HepG2 (cell line): ENCODE data around the gene TNFRSF11A. TPM values are rescaled to one million over a fixed set of nuclear protein-coding genes. Genes with fewer than 3 reads are reported as not detected.

Experiments used
- ATAC-seq: fragments of 200-7000 bp; cut with Tn5 transposase; 3 replicates; pipeline ENCODE4 v1.9.1; 2020; ENCODE audit warnings: mild to moderate bottlenecking, moderate library complexity
- BruUV-seq: library from RNA; stranded (reverse); fragments of 400-500 nt; replicated peaks from 2 replicates; lab custom pipeline; 2021; lab: Mats Ljungman, UMichigan
- CTCF ChIA-PET: fragments of 300-600 bp; formaldehyde crosslinking; extraction: SDS; loops from one replicate; lab custom pipeline; 2021; ENCODE audit warnings: low total read pairs, inconsistent platforms, low intra/inter-chr PET ratio; lab: Yijun Ruan, JAX
- POLR2A ChIA-PET: fragments of 350-600 bp; sonication (Branson Sonifier 250); formaldehyde crosslinking; loops from one replicate; lab custom pipeline; 2020; ENCODE audit warnings: antibody characterized with exemption, inconsistent platforms; lab: Yijun Ruan, JAX
- DNase-seq: peaks from one replicate; pipeline ENCODE4 v3.0.0-alpha.2; 2015; ENCODE audit warnings: low spot score
- FAIRE-seq: peaks from 3 replicates; lab custom pipeline; 2011; peaks lifted over from hg19 to GRCh38; lab: Jason Lieb, UNC
- H2AFZ ChIP-seq: one replicate; pipeline ENCODE4 v1.6.1; 2011; ENCODE audit warnings: low read length, inconsistent platforms
- H3K27ac ChIP-seq: fragments of 300-600 bp; 3 replicates; pipeline ENCODE4 v1.8.0; 2011; ENCODE audit warnings: mixed run types, mild to moderate bottlenecking, mixed read lengths, low read length, inconsistent platforms; ENCODE audit not compliant: insufficient read depth; ENCODE audit errors: extremely low read length
- H3K27me3 ChIP-seq, 2 experiments: fragments of 200-600 bp in 1 of 2; 2 replicates in 1 of 2; 3 replicates in 1 of 2; pipeline versions ENCODE4 v1.6.0 to v1.8.0; 2011; ENCODE audit warnings: low read length in 2 of 2, mild to moderate bottlenecking in 2 of 2, moderate library complexity in 2 of 2, inconsistent platforms in 1 of 2; ENCODE audit not compliant: insufficient read depth in 2 of 2, control insufficient read depth in 1 of 2
- H3K36me3 ChIP-seq, 2 experiments: fragments of 200-600 bp in 1 of 2; replicated peaks in 1 of 2; 2 replicates in 1 of 2; 3 replicates in 1 of 2; pipeline versions ENCODE4 v1.5.1 to v1.8.0; 2011; ENCODE audit warnings: low read length in 2 of 2, inconsistent platforms in 1 of 2; ENCODE audit not compliant: insufficient read depth in 2 of 2, control insufficient read depth in 1 of 2
- H3K4me1 ChIP-seq: 2 replicates; pipeline ENCODE4 v1.5.1; 2012; ENCODE audit warnings: low read length, inconsistent platforms; ENCODE audit not compliant: insufficient read depth
- H3K4me2 ChIP-seq: 2 replicates; pipeline ENCODE4 v1.6.0; 2011; ENCODE audit warnings: low read depth, low read length, inconsistent platforms
- H3K4me3 ChIP-seq, 3 experiments: fragments of 200-600 bp in 1 of 3; sonication (generic), shearing (Covaris generic) in 1 of 3; replicated peaks in 1 of 3; 2 replicates each; pipeline ENCODE4 v1.5.1; 2011 to 2016; ENCODE audit warnings: low read length in 3 of 3, inconsistent platforms in 2 of 3, low read depth in 2 of 3, mild to moderate bottlenecking in 2 of 3, control low read depth in 1 of 3, mixed read lengths in 1 of 3; ENCODE audit not compliant: insufficient read depth in 1 of 3
- H3K79me2 ChIP-seq: one replicate; pipeline ENCODE4 v1.6.1; 2011; ENCODE audit warnings: low read length, inconsistent platforms; ENCODE audit not compliant: insufficient read depth
- H3K9ac ChIP-seq: 2 replicates; pipeline ENCODE4 v1.6.0; 2011; ENCODE audit warnings: mild to moderate bottlenecking, low read depth, low read length, inconsistent platforms; ENCODE audit not compliant: insufficient read depth
- H3K9me3 ChIP-seq: 2 replicates; pipeline ENCODE4 v1.5.1; 2012; ENCODE audit warnings: mild to moderate bottlenecking, low read length
- H4K20me1 ChIP-seq: 2 replicates; pipeline ENCODE4 v1.6.0; 2011; ENCODE audit warnings: inconsistent platforms, mild to moderate bottlenecking, low read length, moderate library complexity; ENCODE audit not compliant: insufficient read depth
- KDM2A ChIP-seq: sonication (generic); formaldehyde crosslinking; IDR thresholded peaks from 2 replicates; pipeline ENCODE4 v1.4.0; 2020; ENCODE audit warnings: low read depth, missing genetic modification reagents, borderline replicate concordance
- REST ChIP-seq, 2 experiments: IDR thresholded peaks; 2 replicates each; pipeline ENCODE4 v1.6.1; 2011 to 2012; ENCODE audit warnings: low read length in 2 of 2, borderline replicate concordance in 1 of 2, low read depth in 1 of 2, mild to moderate bottlenecking in 1 of 2, moderate library complexity in 1 of 2
- RFX3 ChIP-seq: IDR thresholded peaks from 2 replicates; pipeline ENCODE4 v1.6.1; 2016; ENCODE audit warnings: missing biosample characterization, missing genetic modification reagents
- SRSF9 ChIP-seq: fragments of 200-400 bp; formaldehyde crosslinking; IDR thresholded peaks from 2 replicates; pipeline ENCODE4 v1.6.1; 2018; ENCODE audit warnings: borderline replicate concordance, mild to moderate bottlenecking, low read depth, low read length; ENCODE audit not compliant: insufficient read depth, poor library complexity, severe bottlenecking
- TRIM22 ChIP-seq: fragments of 450-650 bp; IDR thresholded peaks from 2 replicates; pipeline ENCODE4 v1.6.1; 2017
- ZMYM3 ChIP-seq: sonication (generic); formaldehyde crosslinking; IDR thresholded peaks from 2 replicates; pipeline ENCODE4 v1.5.1; 2020; ENCODE audit warnings: mild to moderate bottlenecking, missing genetic modification reagents
- ZNF136 ChIP-seq: sonication (generic); formaldehyde crosslinking; IDR thresholded peaks from 2 replicates; pipeline ENCODE4 v1.8.1; 2022; ENCODE audit warnings: low read depth, mild to moderate bottlenecking, moderate library complexity, missing genetic modification reagents
- ZNF713 ChIP-seq: sonication (generic); formaldehyde crosslinking; IDR thresholded peaks from 2 replicates; pipeline ENCODE4 v1.4.0; 2020; ENCODE audit warnings: mild to moderate bottlenecking, missing genetic modification reagents
- ZSCAN5A ChIP-seq: sonication (generic); formaldehyde crosslinking; IDR thresholded peaks from 2 replicates; pipeline ENCODE4 v1.8.0; 2022; ENCODE audit warnings: mild to moderate bottlenecking, missing genetic modification reagents, borderline replicate concordance
- WGBS: methylation state at CpG from one replicate; pipeline ENCODE4 v1.1.6; 2017; ENCODE audit warnings: low lambda C conversion rate; 5-methylcytosine and 5-hydroxymethylcytosine counted together
- in situ Hi-C: cut with HindIII; loops from 2 replicates; pipeline ENCODE4 v1.10.0; 2017; ENCODE audit warnings: low pct_unique_long_range_greater_than_20kb; ENCODE audit not compliant: extremely low pct_ligation_motif_present
- intact Hi-C: fragments of 100-400 bp; cut with micrococcal nuclease; formaldehyde crosslinking; loops from one replicate; pipeline ENCODE4 v1.10.0; 2022; ENCODE audit not compliant: unreplicated experiment
- polyA plus RNA-seq, 8 experiments: library from polyadenylated mRNA; depleted of rRNA in 3 of 8; stranded (reverse) in 7 of 8; unstranded in 1 of 8; fragments of >200 nt; fragmentation: Illumina TruSeq in 4 of 8; extraction: Trizol in 4 of 8; gene quantifications; 2 replicates each; pipeline versions ENCODE4 v1.2.1 to v1.2.3, GENCODE V29; 2011 to 2016; ENCODE audit warnings: low read depth in 4 of 8, missing spikeins in 1 of 8, mixed read lengths in 1 of 8; ENCODE audit not compliant: insufficient read depth in 1 of 8
- total RNA-seq, 5 experiments: library from RNA; depleted of rRNA; stranded (reverse); fragments of >200 nt; fragmentation: Illumina TruSeq; extraction: Trizol; gene quantifications; 2 replicates each; pipeline ENCODE4 v1.2.3, GENCODE V29; 2016; ENCODE audit warnings: low read depth in 1 of 5

TNFRSF11A gene
- total and polyA plus RNA-seq, 2 of the 13 experiments (the other 11 are each of a cell fraction or from before 2014, with no cell fraction given), result 4.6 to 6.4 TPM

GRCh38 chr18:62409821-62410220 is 84.7 kb downstream of the TNFRSF11A start (continued):
- TF ChIP-seq ZNF713 (no peak), TRIM22 (no peak)
- TF ChIP-seq, all 625 proteins: peak for 0

DNA sequence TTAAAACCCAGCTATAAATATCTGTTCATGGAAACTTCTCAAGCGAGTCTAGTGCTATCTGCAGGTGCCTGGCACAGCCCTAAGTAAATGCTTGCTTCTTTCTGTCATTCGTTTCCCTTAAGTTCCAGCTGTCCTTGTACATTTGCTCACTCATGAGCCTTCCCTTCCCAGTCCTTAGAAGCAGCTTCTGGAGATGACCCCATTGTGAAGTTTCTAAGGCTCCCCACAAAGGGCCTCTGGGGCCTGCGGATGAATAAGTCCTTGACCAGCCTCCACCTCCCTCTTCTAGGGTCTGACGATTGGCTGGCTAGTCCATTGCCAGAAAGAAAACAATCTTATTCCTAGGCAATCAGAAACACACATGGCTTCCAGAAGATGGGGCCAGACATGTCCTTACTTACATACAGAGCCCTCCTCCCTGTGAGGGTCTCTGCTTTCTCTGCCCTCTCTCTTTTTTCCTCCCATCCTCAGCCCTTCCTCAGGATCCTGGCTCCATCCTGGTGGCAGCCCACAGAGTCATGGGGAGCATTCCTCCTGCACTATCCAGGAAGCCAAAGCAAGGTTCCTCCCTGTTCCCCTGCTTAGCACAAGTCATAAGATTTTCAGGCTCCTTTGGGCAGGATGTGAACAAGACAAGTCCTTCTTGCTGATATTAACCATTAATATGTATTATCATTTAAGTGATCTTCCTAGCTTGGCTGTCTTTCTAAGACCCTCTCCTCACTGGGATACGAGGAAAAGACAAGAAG is 87.3 kb downstream of the TNFRSF11A start:
- in situ Hi-C loops, result no loop called here
- 54% methylated on average over 5 of the region's 5 CpGs for WGBS
- Histone ChIP-seq H3K79me2 (no peaks in the 10 kb centered on the region), H3K9me3 (peaks cover 7% of the 10 kb centered on the region; the same call in 1 of the 2 replicates), H3K27me3 (no peaks in the 10 kb centered on the region), H3K4me1 (no peaks in the 10 kb centered on the region), H4K20me1 (no peaks in the 10 kb centered on the region), H3K4me3 (no peak overlapping the region), H2AFZ (no peak overlapping the region), H3K9ac (no peak overlapping the region), H3K27ac (no peak overlapping the region), H3K4me2 (no peak overlapping the region), H3K36me3 (no peaks in the 10 kb centered on the region)
- FAIRE-seq (no peak), DNase-seq (no peak), ATAC-seq (no peak)
- POLR2A ChIA-PET, result no interaction called here
- CTCF ChIA-PET, result no interaction called here
- intact Hi-C loops, result no loop called here
- TF ChIP-seq ZNF136 (no peak), ZMYM3 (CRISPR knock-in tag) (no peak), KDM2A (CRISPR knock-in tag) (no peak), RFX3 (CRISPR knock-in tag) (no peak), SRSF9 (no peak), REST (IDR thresholded peaks at IDR 0.05; ENCODE audit: borderline replicate concordance in 1 of 2, low read depth in 1 of 2, low read length in 2 of 2) (no peak), ZSCAN5A (no peak)
- no TSS peak for BruUV-seq
